Glomerular endothelial cell (primary cell): ENCODE measurements around the gene PCDHA8. TPM values are rescaled to one million over a fixed set of nuclear protein-coding genes. Genes with fewer than 3 reads are reported as not detected.
"Not testable (repeated sequence)": the region's sequence is repeated elsewhere in the genome, so short reads cannot be mapped to it uniquely, and the experiment has no call there.

Source experiments
- DNase-seq: peaks from one replicate; pipeline ENCODE4 v3.0.0-alpha.2; 2011; ENCODE audit warnings: low read depth, low spot score; ENCODE audit errors: extremely low read depth
- total RNA-seq: library from RNA; depleted of rRNA; stranded (reverse); fragments of >200 nt; gene quantifications from 2 replicates; pipeline ENCODE4 v1.2.3, GENCODE V29; 2015

The PCDHA8 gene
- total RNA-seq, 1 donor from 2014 or later = 0.18 TPM

GRCh38 chr5:140870221-140871201, 29.5 kb downstream of the PCDHA8 start:
- no peak for DNase-seq

- DNase-seq = no peak
Measured at GRCh38 chr5:140875085-140876065, 34.4 kb downstream of the PCDHA8 start, which contains the start of gene PCDHA12. Gene PCDHA12, plus strand, starts transcription at chr5:140875308. Its CDS starts 165 bp downstream, at chr5:140875473.

- DNase-seq = not testable (repeated sequence)
Measured at GRCh38 chr5:140876541-140877261, 35.7 kb downstream of the PCDHA8 start.

- no peak for DNase-seq
Measured at GRCh38 chr5:140877262-140877581, 36.2 kb downstream of the PCDHA8 start.

GRCh38 chr5:140881889-140882590, 41.1 kb downstream of the PCDHA8 start, which contains the start of gene PCDHA13:
Gene PCDHA13, plus strand, starts transcription at chr5:140882124. Its CDS starts 145 bp downstream, at chr5:140882269.
- DNase-seq = no peak

- DNase-seq = no peak
Measured at GRCh38 chr5:140882591-140882899, 41.6 kb downstream of the PCDHA8 start.

GRCh38 chr5:140883373-140883772, 42.4 kb downstream of the PCDHA8 start:
- no peak for DNase-seq

GRCh38 chr5:140883927-140884697, 43.1 kb downstream of the PCDHA8 start:
- DNase-seq = no peak

Other genes starting within 250 kb of the PCDHA8 start
- 0.23 TPM in 1 of 2 replicates, not detected in the other for gene CD14, start 208.0 kb upstream of the PCDHA8 start, total RNA-seq
- gene TMCO6, start 201.7 kb upstream of the PCDHA8 start, total RNA-seq = 31.9 and 49.7 TPM in 2 replicates
- gene NDUFA2, start 193.6 kb upstream of the PCDHA8 start, total RNA-seq = 44.9 and 58.9 TPM in 2 replicates
- gene IK, start 193.4 kb upstream of the PCDHA8 start, total RNA-seq = 76.4 and 90.9 TPM in 2 replicates
- 20.5 and 21.3 TPM in 2 replicates for gene WDR55, start 176.3 kb upstream of the PCDHA8 start, total RNA-seq
- 0.29 and 1.1 TPM in 2 replicates for gene DND1, start 167.6 kb upstream of the PCDHA8 start, total RNA-seq
- 76.7 and 101 TPM in 2 replicates for gene HARS1, start 149.8 kb upstream of the PCDHA8 start, total RNA-seq
- 28.4 and 32.1 TPM in 2 replicates for gene HARS2, start 149.7 kb upstream of the PCDHA8 start, total RNA-seq
- 21.1 and 24.3 TPM in 2 replicates for gene ZMAT2, start 140.7 kb upstream of the PCDHA8 start, total RNA-seq
- gene PCDHA1, start 55.0 kb upstream of the PCDHA8 start, total RNA-seq = 0.06 TPM in 1 of 2 replicates, not detected in the other
- 0.15 TPM in 1 of 2 replicates, not detected in the other for gene PCDHA2, start 46.3 kb upstream of the PCDHA8 start, total RNA-seq
- 0.05 and 0.35 TPM in 2 replicates for gene PCDHA3, start 40.1 kb upstream of the PCDHA8 start, total RNA-seq
- 0.29 TPM in 1 of 2 replicates, not detected in the other for gene PCDHA4, start 34.1 kb upstream of the PCDHA8 start, total RNA-seq
- gene PCDHA5, start 19.6 kb upstream of the PCDHA8 start, total RNA-seq = 0.18 TPM in 1 of 2 replicates, not detected in the other
- 0.23 and 0.58 TPM in 2 replicates for gene PCDHA6, start 13.2 kb upstream of the PCDHA8 start, total RNA-seq
- 0.05 and 0.64 TPM in 2 replicates for gene PCDHA7, start 6.9 kb upstream of the PCDHA8 start, total RNA-seq
- 0.06 and 0.19 TPM in 2 replicates for gene PCDHA9, start 7.2 kb downstream of the PCDHA8 start, total RNA-seq
- gene PCDHA10, start 14.7 kb downstream of the PCDHA8 start, total RNA-seq = under 0.01 and 0.47 TPM in 2 replicates
- 0.23 TPM in 1 of 2 replicates, not detected in the other for gene PCDHA11, start 27.8 kb downstream of the PCDHA8 start, total RNA-seq
- not detected in 2 replicates for gene PCDHA12, start 34.1 kb downstream of the PCDHA8 start, total RNA-seq
- 0.10 and 0.12 TPM in 2 replicates for gene PCDHA13, start 40.9 kb downstream of the PCDHA8 start, total RNA-seq
- gene PCDHAC1, start 85.1 kb downstream of the PCDHA8 start, total RNA-seq = 0.06 TPM in 1 of 2 replicates, not detected in the other
- not detected in 2 replicates for gene PCDHAC2, start 125.3 kb downstream of the PCDHA8 start, total RNA-seq
- not detected in 2 replicates for gene PCDHB1, start 210.2 kb downstream of the PCDHA8 start, total RNA-seq